ENCODE results near the gene AGBL1. TPM values are rescaled to one million over a fixed set of nuclear protein-coding genes. Genes with fewer than 3 reads are reported as not detected.

The AGBL1 gene
- total and polyA plus RNA-seq, 2 experiments from 2014 or later = 0.03 TPM; not detected in 1

DNA sequence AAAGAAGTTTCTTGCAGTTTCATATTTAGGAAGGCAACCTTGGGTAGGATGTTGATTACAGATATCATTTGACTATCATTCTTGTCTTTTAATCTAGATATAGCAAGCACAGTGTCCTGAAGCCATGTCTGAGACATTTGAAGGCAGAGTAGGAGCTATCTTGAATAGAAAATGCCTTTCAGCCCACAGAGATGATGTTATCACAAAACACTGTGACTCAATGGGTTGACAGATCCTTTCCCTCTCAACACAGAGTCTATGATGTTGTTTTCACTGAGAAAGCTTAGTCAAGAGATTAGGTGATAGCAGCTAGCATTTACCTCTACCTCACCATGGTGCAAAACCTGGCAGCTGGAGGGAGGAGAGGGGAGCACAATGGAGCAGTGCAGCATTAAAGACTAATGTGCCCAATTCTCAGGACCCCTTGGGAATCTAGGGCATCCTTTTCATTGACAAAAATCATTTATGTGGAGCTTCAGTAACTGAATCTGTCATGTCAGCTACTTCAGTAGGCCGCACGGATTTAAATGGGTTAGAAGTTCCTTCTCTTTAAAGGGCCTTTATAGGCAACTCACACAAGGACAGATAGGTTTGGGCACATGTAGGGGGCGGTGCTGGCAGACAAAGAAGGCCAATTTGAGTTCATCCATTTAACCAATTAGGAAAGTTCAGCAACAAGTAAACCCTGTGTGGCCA lies 121.8 kb downstream of the AGBL1 start (continued):
- TF ChIP-seq, protein P1, sequence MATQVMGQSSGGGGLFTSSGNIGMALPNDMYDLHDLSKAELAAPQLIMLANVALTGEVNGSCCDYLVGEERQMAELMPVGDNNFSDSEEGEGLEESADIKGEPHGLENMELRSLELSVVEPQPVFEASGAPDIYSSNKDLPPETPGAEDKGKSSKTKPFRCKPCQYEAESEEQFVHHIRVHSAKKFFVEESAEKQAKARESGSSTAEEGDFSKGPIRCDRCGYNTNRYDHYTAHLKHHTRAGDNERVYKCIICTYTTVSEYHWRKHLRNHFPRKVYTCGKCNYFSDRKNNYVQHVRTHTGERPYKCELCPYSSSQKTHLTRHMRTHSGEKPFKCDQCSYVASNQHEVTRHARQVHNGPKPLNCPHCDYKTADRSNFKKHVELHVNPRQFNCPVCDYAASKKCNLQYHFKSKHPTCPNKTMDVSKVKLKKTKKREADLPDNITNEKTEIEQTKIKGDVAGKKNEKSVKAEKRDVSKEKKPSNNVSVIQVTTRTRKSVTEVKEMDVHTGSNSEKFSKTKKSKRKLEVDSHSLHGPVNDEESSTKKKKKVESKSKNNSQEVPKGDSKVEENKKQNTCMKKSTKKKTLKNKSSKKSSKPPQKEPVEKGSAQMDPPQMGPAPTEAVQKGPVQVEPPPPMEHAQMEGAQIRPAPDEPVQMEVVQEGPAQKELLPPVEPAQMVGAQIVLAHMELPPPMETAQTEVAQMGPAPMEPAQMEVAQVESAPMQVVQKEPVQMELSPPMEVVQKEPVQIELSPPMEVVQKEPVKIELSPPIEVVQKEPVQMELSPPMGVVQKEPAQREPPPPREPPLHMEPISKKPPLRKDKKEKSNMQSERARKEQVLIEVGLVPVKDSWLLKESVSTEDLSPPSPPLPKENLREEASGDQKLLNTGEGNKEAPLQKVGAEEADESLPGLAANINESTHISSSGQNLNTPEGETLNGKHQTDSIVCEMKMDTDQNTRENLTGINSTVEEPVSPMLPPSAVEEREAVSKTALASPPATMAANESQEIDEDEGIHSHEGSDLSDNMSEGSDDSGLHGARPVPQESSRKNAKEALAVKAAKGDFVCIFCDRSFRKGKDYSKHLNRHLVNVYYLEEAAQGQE (IDR thresholded peaks at IDR 0.05; ENCODE audit: unreplicated experiment) = no peak
- TF ChIP-seq NANOG (IDR thresholded peaks at IDR 0.05; ENCODE audit: borderline replicate concordance) (no peak), POLR2AphosphoS5 (IDR thresholded peaks at IDR 0.05; ENCODE audit: low read depth) (no peak), EZH2phosphoT487 (IDR thresholded peaks at IDR 0.05; ENCODE audit: unreplicated experiment) (no peak)

DNA sequence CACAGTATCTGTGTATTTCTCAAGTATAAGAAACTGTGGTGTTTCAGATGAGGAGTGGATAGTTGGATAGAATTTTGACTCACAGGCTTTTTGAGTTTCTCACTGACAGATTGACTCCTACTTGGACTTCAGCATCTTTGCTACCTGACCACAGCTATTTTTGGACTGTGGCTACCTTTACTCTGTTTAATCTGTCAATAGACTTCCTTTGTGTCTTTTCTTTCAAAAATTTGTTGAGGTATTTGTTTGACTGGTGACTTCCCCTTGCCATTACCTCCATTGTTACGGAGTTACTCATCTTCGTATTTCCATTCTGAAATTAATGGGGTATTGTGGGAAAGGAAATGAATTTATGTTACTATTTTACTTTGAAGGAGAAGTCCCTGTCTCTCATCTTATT lies 123.8 kb downstream of the AGBL1 start:
- DNase-seq (ENCODE audit: low spot score) = no peak
- Mint-ChIP-seq H3K36me3 (ENCODE audit: low read depth) (0 out of 3 replicates have a peak, but pooled peaks cover 3% of the 10 kb centered on the region), H3K4me1 (peaks cover 18% of the 10 kb centered on the region), H3K27me3 (ENCODE audit: insufficient read depth, low read depth, poor library complexity) (no peaks in the 10 kb centered on the region), H3K9me3 (no peaks in the 10 kb centered on the region), H3K27ac (no peak overlapping the region), H3K4me3 (no peak overlapping the region)
- Histone ChIP-seq H2AFZ (no peak overlapping the region), H4K20me1 (replicated peaks; ENCODE audit: insufficient read depth) (no peaks in the 10 kb centered on the region), H3K4me1 (ENCODE audit: insufficient read depth) (peaks cover 23% of the 10 kb centered on the region), H3F3A (replicated peaks; ENCODE audit: low read depth) (no peaks in the 10 kb centered on the region), H3K79me2 (replicated peaks; ENCODE audit: insufficient read depth) (no peaks in the 10 kb centered on the region), H3K27ac (ENCODE audit: low read depth) (no peak overlapping the region), H3K4me2 (no peak overlapping the region), H3K4me3 (no peak overlapping the region), H3K9me2 (ENCODE audit: insufficient read depth) (no peaks in the 10 kb centered on the region), H3K27me3 (ENCODE audit: insufficient read depth) (no peaks in the 10 kb centered on the region), H3K36me3 (ENCODE audit: insufficient read depth) (no peaks in the 10 kb centered on the region)
- ATAC-seq = no peak
- no peak for TF ChIP-seq STAT1 (IDR thresholded peaks at IDR 0.05; ENCODE audit: unreplicated experiment)
- TF ChIP-seq EZH2phosphoT487 (IDR thresholded peaks at IDR 0.05; ENCODE audit: unreplicated experiment) = no peak
- no peak for TF ChIP-seq CREB1 (CRISPR knock-in tag; IDR thresholded peaks at IDR 0.05; ENCODE audit: low read depth)
- TF ChIP-seq ZNF462 (CRISPR knock-in tag; IDR thresholded peaks at IDR 0.05) = no peak
- TF ChIP-seq JUNB (IDR thresholded peaks at IDR 0.05; ENCODE audit: unreplicated experiment) = no peak
- no peak for TF ChIP-seq ZNF114 (CRISPR knock-in tag; IDR thresholded peaks at IDR 0.05)
- TF ChIP-seq, protein P1 (IDR thresholded peaks at IDR 0.05; ENCODE audit: unreplicated experiment) = no peak

Data from GM23338 (cell line).